NT2/D1 (cell line): Measurements from ENCODE around the gene DISC1.

ENCODE experiments used
- YY1 ChIP-seq: IDR thresholded peaks from 2 replicates; pipeline ENCODE4 v1.6.1; 2011; ENCODE audit not compliant: insufficient read length, insufficient read depth
- ZNF274 ChIP-seq: IDR thresholded peaks from 2 replicates; pipeline ENCODE4 v1.6.1; 2011; ENCODE audit warnings: mild to moderate bottlenecking, low read depth, low read length

DNA sequence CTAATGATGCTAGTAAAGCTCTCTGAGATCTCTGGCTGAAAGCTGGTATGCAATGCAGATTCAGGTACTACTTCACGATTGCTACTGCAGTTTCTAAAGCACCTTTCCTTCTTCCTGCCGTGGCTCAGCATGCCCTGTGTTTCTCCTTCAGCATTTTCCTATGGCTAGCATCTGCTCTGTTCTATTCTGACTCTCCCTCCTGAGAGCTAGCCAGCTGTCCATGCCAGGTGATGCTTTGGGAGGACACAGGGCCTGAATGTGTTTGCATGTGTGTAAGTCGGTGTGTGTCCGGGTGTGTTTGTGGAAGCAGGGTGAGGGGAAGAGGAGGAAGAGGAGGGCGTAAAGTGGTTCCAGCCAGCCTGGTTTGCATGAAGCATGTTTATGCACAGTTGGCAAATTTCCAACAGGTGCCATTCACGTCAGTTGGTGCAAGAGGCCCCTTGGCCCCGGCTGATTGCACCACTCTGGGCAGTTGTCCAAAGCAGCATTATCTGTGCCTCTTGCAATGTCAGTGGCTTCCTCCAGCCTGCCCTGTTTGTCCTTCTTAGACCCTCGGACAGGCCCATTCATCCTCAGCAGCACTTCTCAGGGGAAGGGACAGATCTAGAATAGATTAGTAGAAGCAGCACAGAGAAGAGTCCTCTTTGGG lies 433.3 kb downstream of the DISC1 start:
- TF ChIP-seq ZNF274: no peak
- no peak for TF ChIP-seq YY1
